ENCODE results near the gene RNF180. TPM values are rescaled to one million over a fixed set of nuclear protein-coding genes. Genes with fewer than 3 reads are reported as not detected.

RNF180 gene
- total RNA-seq, 4 donors from 2014 or later: 50.5 to 99.0 (median 63.1) TPM

- peak; percentile 48 to 53 for DNase-seq
- H3K36me3 ChIP-seq: no peaks in the 10 kb centered on the region
- H3K27me3 ChIP-seq: no peaks in the 10 kb centered on the region
- H3K4me3 ChIP-seq (replicated peaks in 1 of 3): no peak overlapping the region
- no peaks in the 10 kb centered on the region for H3K9me3 ChIP-seq
- peaks cover 0 to 3% of the 10 kb centered on the region in 2 donors for H3K4me1 ChIP-seq
- intact Hi-C loops (cut with DNase I): loop anchor here (5.0 kb wide), 2 partner anchors 58 to 463 kb away; no protein-coding TSS in a partner anchor
- H3K27ac ChIP-seq: no peak overlapping the region
- no peak for TF ChIP-seq CTCF (IDR thresholded peaks at IDR 0.05)
- no peak for TF ChIP-seq POLR2A (IDR thresholded peaks at IDR 0.05)
Observed at GRCh38 chr5:64149268-64149667, 16.4 kb upstream of the RNF180 start.

GRCh38 chr5:64149857-64150521 is 15.7 kb upstream of the RNF180 start:
- DNase-seq: no peak

GRCh38 chr5:64156261-64156660 is 9.4 kb upstream of the RNF180 start:
- peak; percentile 35 to 42 for DNase-seq
- intact Hi-C loops (cut with DNase I): no loop called here
- 20 to 37% methylated on average over 1 of the region's 1 CpG for WGBS, 2 donors

More at GRCh38 chr5:64149857-64150521, 15.7 kb upstream of the RNF180 start:
- Histone ChIP-seq H3K4me1 (peaks cover 6 to 9% of the 10 kb centered on the region in 2 donors), H3K27ac (no peak overlapping the region), H3K36me3 (no peaks in the 10 kb centered on the region), H3K9me3 (no peaks in the 10 kb centered on the region), H3K4me3 (replicated peaks in 1 of 3) (no peak overlapping the region), H3K27me3 (no peaks in the 10 kb centered on the region)
- no peak for TF ChIP-seq POLR2A (IDR thresholded peaks at IDR 0.05)
- 92 to 94% methylated on average over 16 to 26 of the region's 33 CpGs for WGBS, 2 donors
- intact Hi-C loops (cut with DNase I): loop anchor here (5.0 kb wide), 2 partner anchors 57 to 462 kb away; no protein-coding TSS in a partner anchor

GRCh38 chr5:64158827-64159226 is 6.8 kb upstream of the RNF180 start:
- Histone ChIP-seq H3K27ac (no peak overlapping the region), H3K4me3 (replicated peaks in 1 of 3) (no peak overlapping the region), H3K9me3 (no peaks in the 10 kb centered on the region), H3K27me3 (no peaks in the 10 kb centered on the region), H3K4me1 (peaks cover 53% of the 10 kb centered on the region in 2 donors), H3K36me3 (no peaks in the 10 kb centered on the region)
- 90 to 96% methylated on average over 2 of the region's 2 CpGs for WGBS, 2 donors
- DNase-seq: no peak
- TF ChIP-seq CTCF (IDR thresholded peaks at IDR 0.05) (no peak), POLR2A (IDR thresholded peaks at IDR 0.05) (no peak)
- intact Hi-C loops (cut with DNase I): no loop called here

More at GRCh38 chr5:64156261-64156660, 9.4 kb upstream of the RNF180 start:
- Histone ChIP-seq H3K27me3 (no peaks in the 10 kb centered on the region), H3K36me3 (no peaks in the 10 kb centered on the region), H3K4me1 (peaks cover 31 to 33% of the 10 kb centered on the region in 2 donors), H3K27ac (peak overlapping the region; percentile 84 to 97 (median 94)), H3K4me3 (replicated peaks in 1 of 3) (no peak overlapping the region), H3K9me3 (no peaks in the 10 kb centered on the region)
- TF ChIP-seq CTCF (IDR thresholded peaks at IDR 0.05) (no peak), POLR2A (IDR thresholded peaks at IDR 0.05) (no peak)

GRCh38 chr5:64160201-64160600 is 5.4 kb upstream of the RNF180 start:
- Histone ChIP-seq H3K27me3 (no peaks in the 10 kb centered on the region), H3K36me3 (no peaks in the 10 kb centered on the region), H3K4me1 (peaks cover 45 to 57% of the 10 kb centered on the region in 2 donors), H3K4me3 (replicated peaks in 1 of 3) (no peak overlapping the region), H3K27ac (no peak overlapping the region), H3K9me3 (no peaks in the 10 kb centered on the region)
- no peak for DNase-seq
- WGBS, 2 donors: 83 to 93% methylated on average over 6 of the region's 6 CpGs
- intact Hi-C loops (cut with DNase I): no loop called here
- TF ChIP-seq POLR2A (IDR thresholded peaks at IDR 0.05) (no peak), CTCF (IDR thresholded peaks at IDR 0.05) (no peak)

Measured in thyroid gland (tissue), 4 donors.